ENCODE results near the gene CCBE1. TPM values are rescaled to one million over a fixed set of nuclear protein-coding genes. Genes with fewer than 3 reads are reported as not detected.
A peak's percentile ranks its signal among the peaks of the same experiment; 100 is the strongest.

The CCBE1 gene
- total RNA-seq, 1 donor = 35.3 TPM

DNA sequence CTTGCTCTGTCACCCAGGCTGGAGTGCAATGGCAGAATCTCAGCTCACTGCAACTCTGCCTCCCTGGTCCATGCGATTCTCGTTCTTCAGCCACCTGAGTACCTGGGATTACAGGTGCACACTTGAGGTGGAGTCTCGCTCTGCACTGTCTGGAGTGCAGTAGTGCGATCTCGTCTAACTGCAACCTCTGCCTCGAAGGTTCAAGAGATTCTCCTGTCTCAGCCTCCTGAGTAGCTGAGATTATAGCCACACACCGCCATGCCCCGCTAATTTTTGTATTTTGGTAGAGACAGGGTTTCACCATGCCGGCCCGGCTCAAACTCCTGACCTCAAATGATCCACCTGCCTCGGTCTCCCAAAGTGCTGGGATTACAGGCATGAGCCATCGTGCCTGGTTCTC lies 83.3 kb downstream of the CCBE1 start:
- no peak overlapping the region for H3K4me3 ChIP-seq (ENCODE audit: low read depth, low read length)
- no peak for DNase-seq (ENCODE audit: low read depth)
- TF ChIP-seq, protein P1, sequence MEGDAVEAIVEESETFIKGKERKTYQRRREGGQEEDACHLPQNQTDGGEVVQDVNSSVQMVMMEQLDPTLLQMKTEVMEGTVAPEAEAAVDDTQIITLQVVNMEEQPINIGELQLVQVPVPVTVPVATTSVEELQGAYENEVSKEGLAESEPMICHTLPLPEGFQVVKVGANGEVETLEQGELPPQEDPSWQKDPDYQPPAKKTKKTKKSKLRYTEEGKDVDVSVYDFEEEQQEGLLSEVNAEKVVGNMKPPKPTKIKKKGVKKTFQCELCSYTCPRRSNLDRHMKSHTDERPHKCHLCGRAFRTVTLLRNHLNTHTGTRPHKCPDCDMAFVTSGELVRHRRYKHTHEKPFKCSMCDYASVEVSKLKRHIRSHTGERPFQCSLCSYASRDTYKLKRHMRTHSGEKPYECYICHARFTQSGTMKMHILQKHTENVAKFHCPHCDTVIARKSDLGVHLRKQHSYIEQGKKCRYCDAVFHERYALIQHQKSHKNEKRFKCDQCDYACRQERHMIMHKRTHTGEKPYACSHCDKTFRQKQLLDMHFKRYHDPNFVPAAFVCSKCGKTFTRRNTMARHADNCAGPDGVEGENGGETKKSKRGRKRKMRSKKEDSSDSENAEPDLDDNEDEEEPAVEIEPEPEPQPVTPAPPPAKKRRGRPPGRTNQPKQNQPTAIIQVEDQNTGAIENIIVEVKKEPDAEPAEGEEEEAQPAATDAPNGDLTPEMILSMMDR (IDR thresholded peaks at IDR 0.05; ENCODE audit: insufficient read depth, low read length) = no peak

DNA sequence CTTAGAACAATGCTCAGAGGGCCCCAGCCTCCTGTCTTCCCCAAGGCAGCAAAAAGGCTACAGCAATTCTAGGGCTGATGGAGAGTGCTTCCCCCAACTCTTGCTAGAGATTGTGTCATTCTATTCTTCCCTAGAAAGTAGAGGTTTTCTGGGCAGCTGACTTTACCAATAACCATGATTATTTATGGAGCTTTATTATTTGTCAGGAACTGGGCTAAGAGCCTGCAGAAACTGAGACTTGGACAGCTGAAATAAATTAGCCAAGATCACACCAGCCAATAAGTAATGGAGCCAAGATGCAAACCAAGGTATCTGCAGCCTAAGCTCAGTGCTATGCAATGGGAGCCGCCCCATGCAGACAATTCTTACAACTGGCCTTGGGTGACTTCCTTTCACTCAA lies 84.8 kb downstream of the CCBE1 start:
- TF ChIP-seq, protein P1 (IDR thresholded peaks at IDR 0.05; ENCODE audit: insufficient read depth, low read length) = no peak
- H3K4me3 ChIP-seq (ENCODE audit: low read depth, low read length) = no peak overlapping the region
- DNase-seq (ENCODE audit: low read depth) = peak; percentile 100

DNA sequence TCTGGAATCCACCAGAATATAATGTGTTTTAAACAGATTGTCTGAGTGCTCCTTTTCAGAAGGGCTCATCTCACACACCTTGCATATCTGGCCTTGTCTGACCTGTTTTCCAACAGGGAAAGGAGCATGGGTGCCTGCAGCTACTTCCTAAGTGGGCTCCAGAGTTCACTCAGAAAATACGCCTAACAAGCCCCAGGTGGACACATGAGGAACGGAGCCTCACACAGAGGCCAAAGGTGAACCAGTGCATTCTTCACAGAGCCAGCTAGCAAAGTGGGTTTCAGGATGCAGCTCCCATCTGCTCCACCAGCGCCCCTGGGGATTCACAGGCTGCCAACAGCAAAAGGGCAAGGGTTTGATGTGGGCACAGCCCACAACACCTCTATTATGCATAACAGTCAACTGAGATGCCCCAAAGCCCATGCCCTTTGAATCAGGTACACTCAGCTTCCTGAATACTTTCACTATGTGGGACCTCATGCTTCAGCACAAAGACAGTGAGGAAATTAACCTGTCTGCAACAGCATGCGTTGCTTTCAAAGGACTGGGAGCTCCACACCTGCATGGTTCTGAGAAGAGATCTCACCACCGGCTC lies 86.6 kb downstream of the CCBE1 start:
- H3K4me3 ChIP-seq (ENCODE audit: low read depth, low read length) = no peak overlapping the region
- DNase-seq (ENCODE audit: low read depth) = no peak
- TF ChIP-seq, protein P1 (IDR thresholded peaks at IDR 0.05; ENCODE audit: insufficient read depth, low read length) = no peak

DNA sequence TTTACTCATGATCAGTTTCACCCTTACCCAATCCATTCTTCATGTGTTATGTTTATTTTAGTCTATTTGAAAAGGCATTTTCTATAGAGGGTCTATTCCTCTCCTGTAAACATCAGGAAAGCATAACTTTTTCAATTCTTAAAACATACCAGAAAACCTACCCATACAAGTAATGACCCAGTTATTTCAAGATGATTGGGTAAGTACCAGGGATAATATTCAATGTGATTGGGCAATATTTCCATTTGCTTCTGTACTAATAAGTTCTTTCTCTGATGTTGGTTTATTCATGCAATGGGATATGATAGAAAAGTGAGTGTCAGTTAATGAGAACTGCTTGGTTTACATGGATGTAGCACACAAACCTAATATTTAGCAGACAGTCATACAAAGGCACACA lies 87.6 kb downstream of the CCBE1 start:
- TF ChIP-seq, protein P1 (IDR thresholded peaks at IDR 0.05; ENCODE audit: insufficient read depth, low read length) = no peak
- H3K4me3 ChIP-seq (ENCODE audit: low read depth, low read length) = no peak overlapping the region
- no peak for DNase-seq (ENCODE audit: low read depth)

DNA sequence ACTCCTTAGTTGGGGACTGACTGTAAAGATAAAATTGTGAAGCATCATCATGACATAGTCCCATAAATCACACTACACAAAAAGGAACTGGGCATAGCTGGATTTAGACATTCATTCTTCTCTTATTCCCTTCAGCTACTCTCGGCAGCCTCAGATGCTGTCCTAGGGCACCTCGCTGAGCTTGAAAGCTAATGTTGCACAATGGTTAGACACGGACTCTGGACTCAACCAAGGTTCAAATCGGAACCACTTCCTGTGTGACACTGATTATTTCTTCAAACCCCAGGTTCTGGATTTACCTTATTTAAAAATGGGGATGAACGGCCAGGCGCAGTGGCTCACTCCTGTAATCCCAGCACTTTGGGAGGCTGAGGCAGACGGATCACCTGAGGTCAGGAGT lies 89.8 kb downstream of the CCBE1 start:
- DNase-seq (ENCODE audit: low read depth) = no peak

DNA sequence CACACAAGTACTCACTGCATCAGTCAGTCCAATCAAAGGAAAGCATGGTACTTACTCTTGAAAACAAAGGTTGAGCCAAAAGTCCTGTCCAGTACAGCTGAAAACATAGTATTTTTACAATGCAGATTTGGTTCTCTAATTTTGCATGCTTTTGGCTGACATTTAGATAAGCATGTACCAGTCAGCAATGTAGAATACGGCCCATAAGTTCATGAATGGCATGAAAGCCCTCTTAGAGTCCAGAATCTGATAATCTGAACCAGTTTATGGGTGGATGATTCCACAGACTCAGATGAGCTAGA lies 90.2 kb downstream of the CCBE1 start:
- TF ChIP-seq, protein P1 (IDR thresholded peaks at IDR 0.05; ENCODE audit: insufficient read depth, low read length) = no peak
- DNase-seq (ENCODE audit: low read depth) = no peak

More for the DNA sequence above, 89.8 kb downstream of the CCBE1 start:
- H3K4me3 ChIP-seq (ENCODE audit: low read depth, low read length) = no peak overlapping the region
- TF ChIP-seq, protein P1 (IDR thresholded peaks at IDR 0.05; ENCODE audit: insufficient read depth, low read length) = no peak

More for the DNA sequence above, 90.2 kb downstream of the CCBE1 start:
- no peak overlapping the region for H3K4me3 ChIP-seq (ENCODE audit: low read depth, low read length)

Data from fibroblast of the aortic adventitia (primary cell).